ENCODE data around the gene MYL12A.

MYL12A gene

GRCh38 chr18:3236470-3236869 lies 11.1 kb upstream of the MYL12A start:
- TF ChIP-seq POLR2AphosphoS5 (IDR thresholded peaks at IDR 0.05; ENCODE audit: low read depth, low read length) (no peak), POU2F2 (IDR thresholded peaks at IDR 0.05; ENCODE audit: low read depth, low read length) (no peak), POLR2A (IDR thresholded peaks at IDR 0.05; ENCODE audit: low read depth, low read length) (no peak), TAF1 (IDR thresholded peaks at IDR 0.05; ENCODE audit: low read depth, low read length) (no peak), SPI1 (IDR thresholded peaks at IDR 0.05; ENCODE audit: low read depth, low read length) (no peak), PAX5 (IDR thresholded peaks at IDR 0.05; ENCODE audit: insufficient read depth, low read length, severe bottlenecking) (no peak)
- no peak for DNase-seq (ENCODE audit: insufficient read length, low spot score)
- no peak for FAIRE-seq

GRCh38 chr18:3238742-3239141 lies 8.9 kb upstream of the MYL12A start:
- DNase-seq (ENCODE audit: insufficient read length, low spot score) (no peak), FAIRE-seq (no peak)
- TF ChIP-seq TAF1 (IDR thresholded peaks at IDR 0.05; ENCODE audit: low read depth, low read length) (no peak), POU2F2 (IDR thresholded peaks at IDR 0.05; ENCODE audit: low read depth, low read length) (no peak), POLR2AphosphoS5 (IDR thresholded peaks at IDR 0.05; ENCODE audit: low read depth, low read length) (no peak), PAX5 (IDR thresholded peaks at IDR 0.05; ENCODE audit: insufficient read depth, low read length, severe bottlenecking) (no peak), SPI1 (IDR thresholded peaks at IDR 0.05; ENCODE audit: low read depth, low read length) (no peak), POLR2A (IDR thresholded peaks at IDR 0.05; ENCODE audit: low read depth, low read length) (no peak)

- no peak for FAIRE-seq
- no peak for TF ChIP-seq POLR2AphosphoS5 (IDR thresholded peaks at IDR 0.05; ENCODE audit: low read depth, low read length)
- TF ChIP-seq POLR2A (IDR thresholded peaks at IDR 0.05; ENCODE audit: low read depth, low read length), result no peak
- TF ChIP-seq SPI1 (IDR thresholded peaks at IDR 0.05; ENCODE audit: low read depth, low read length), result no peak
- TF ChIP-seq POU2F2 (IDR thresholded peaks at IDR 0.05; ENCODE audit: low read depth, low read length), result no peak
- TF ChIP-seq TAF1 (IDR thresholded peaks at IDR 0.05; ENCODE audit: low read depth, low read length), result no peak
- no peak for TF ChIP-seq PAX5 (IDR thresholded peaks at IDR 0.05; ENCODE audit: insufficient read depth, low read length, severe bottlenecking)
- no peak for DNase-seq (ENCODE audit: insufficient read length, low spot score)
Observed at GRCh38 chr18:3245185-3245564, 2.4 kb upstream of the MYL12A start.

GRCh38 chr18:3245853-3246634 lies 1.6 kb upstream of the MYL12A start:
- DNase-seq (ENCODE audit: insufficient read length, low spot score) (peak; percentile 36), FAIRE-seq (peak; percentile 94)
- TF ChIP-seq TAF1 (IDR thresholded peaks at IDR 0.05; ENCODE audit: low read depth, low read length) (no peak; the same call in 1 of the 2 replicates), POLR2A (IDR thresholded peaks at IDR 0.05; ENCODE audit: low read depth, low read length) (peak; percentile 15; the same call in 1 of the 2 replicates), POLR2AphosphoS5 (IDR thresholded peaks at IDR 0.05; ENCODE audit: low read depth, low read length) (no peak; the same call in 1 of the 2 replicates), PAX5 (IDR thresholded peaks at IDR 0.05; ENCODE audit: insufficient read depth, low read length, severe bottlenecking) (peak; percentile 28), POU2F2 (IDR thresholded peaks at IDR 0.05; ENCODE audit: low read depth, low read length) (peak; percentile 85)

- TF ChIP-seq TAF1 (IDR thresholded peaks at IDR 0.05; ENCODE audit: low read depth, low read length) (peak; percentile 62), SPI1 (IDR thresholded peaks at IDR 0.05; ENCODE audit: low read depth, low read length) (0 out of 2 replicates have a peak, but pooled peaks have one; percentile 1), POLR2AphosphoS5 (IDR thresholded peaks at IDR 0.05; ENCODE audit: low read depth, low read length) (no peak), POU2F2 (IDR thresholded peaks at IDR 0.05; ENCODE audit: low read depth, low read length) (no peak), PAX5 (IDR thresholded peaks at IDR 0.05; ENCODE audit: insufficient read depth, low read length, severe bottlenecking) (no peak), POLR2A (IDR thresholded peaks at IDR 0.05; ENCODE audit: low read depth, low read length) (no peak; the same call in 1 of the 2 replicates)
- DNase-seq (ENCODE audit: insufficient read length, low spot score), result no peak
- no peak for FAIRE-seq
Observed at GRCh38 chr18:3246635-3247239, 864 bp upstream of the MYL12A start.

GRCh38 chr18:3248062-3248657 lies 559 bp downstream of the MYL12A start:
- FAIRE-seq (peak; percentile 23), DNase-seq (ENCODE audit: insufficient read length, low spot score) (no peak)
- TF ChIP-seq POLR2AphosphoS5 (IDR thresholded peaks at IDR 0.05; ENCODE audit: low read depth, low read length) (0 out of 2 replicates have a peak, but pooled peaks have one; percentile 0), POLR2A (IDR thresholded peaks at IDR 0.05; ENCODE audit: low read depth, low read length) (no peak)

- no peak for DNase-seq (ENCODE audit: insufficient read length, low spot score)
- 0 out of 2 replicates have a peak, but pooled peaks have one; percentile 36 for TF ChIP-seq POLR2A (IDR thresholded peaks at IDR 0.05; ENCODE audit: low read depth, low read length)
- no peak for TF ChIP-seq PAX5 (IDR thresholded peaks at IDR 0.05; ENCODE audit: insufficient read depth, low read length, severe bottlenecking)
- peak; percentile 63 for FAIRE-seq
Observed at GRCh38 chr18:3248658-3249359, 1.2 kb downstream of the MYL12A start.

GRCh38 chr18:3250237-3251107 lies 2.9 kb downstream of the MYL12A start:
- FAIRE-seq (no peak), DNase-seq (ENCODE audit: insufficient read length, low spot score) (no peak)
- TF ChIP-seq POU2F2 (IDR thresholded peaks at IDR 0.05; ENCODE audit: low read depth, low read length), result no peak
- TF ChIP-seq POLR2A (IDR thresholded peaks at IDR 0.05; ENCODE audit: low read depth, low read length), result peak; percentile 41; the same call in 1 of the 2 replicates
